ENCODE data around the gene NAP1L5.

NAP1L5 gene

GRCh38 chr4:88719381-88719780 lies 21.8 kb upstream of the NAP1L5 start:
- Histone ChIP-seq H3K9me3 (ENCODE audit: severe bottlenecking) (no peaks in the 10 kb centered on the region), H3K4me1 (ENCODE audit: insufficient read depth, poor library complexity, severe bottlenecking) (no peaks in the 10 kb centered on the region), H3K27ac (ENCODE audit: poor library complexity, severe bottlenecking) (no peak overlapping the region), H3K4me3 (ENCODE audit: severe bottlenecking) (no peak overlapping the region), H3K27me3 (ENCODE audit: insufficient read depth, poor library complexity, severe bottlenecking) (no peaks in the 10 kb centered on the region), H3K36me3 (ENCODE audit: low read depth) (peaks cover 77% of the 10 kb centered on the region)
- ATAC-seq (ENCODE audit: low read depth) = no peak
- no peak for TF ChIP-seq CTCF (IDR thresholded peaks at IDR 0.05; ENCODE audit: poor library complexity, severe bottlenecking)
- DNase-seq (ENCODE audit: low spot score) = no peak

- Histone ChIP-seq H3K4me1 (ENCODE audit: insufficient read depth, poor library complexity, severe bottlenecking) (no peaks in the 10 kb centered on the region), H3K9me3 (ENCODE audit: severe bottlenecking) (no peaks in the 10 kb centered on the region), H3K36me3 (ENCODE audit: low read depth) (peaks cover 77% of the 10 kb centered on the region), H3K27ac (ENCODE audit: poor library complexity, severe bottlenecking) (no peak overlapping the region), H3K4me3 (ENCODE audit: severe bottlenecking) (no peak overlapping the region), H3K27me3 (ENCODE audit: insufficient read depth, poor library complexity, severe bottlenecking) (no peaks in the 10 kb centered on the region)
- no peak for TF ChIP-seq CTCF (IDR thresholded peaks at IDR 0.05; ENCODE audit: poor library complexity, severe bottlenecking)
- ATAC-seq (ENCODE audit: low read depth) (no peak), DNase-seq (ENCODE audit: low spot score) (no peak)
Measured at GRCh38 chr4:88718098-88718497, 20.5 kb upstream of the NAP1L5 start.

GRCh38 chr4:88713782-88714181 lies 16.2 kb upstream of the NAP1L5 start:
- Histone ChIP-seq H3K36me3 (ENCODE audit: low read depth) (peaks cover 86% of the 10 kb centered on the region), H3K4me3 (ENCODE audit: severe bottlenecking) (no peak overlapping the region), H3K4me1 (ENCODE audit: insufficient read depth, poor library complexity, severe bottlenecking) (no peaks in the 10 kb centered on the region), H3K27ac (ENCODE audit: poor library complexity, severe bottlenecking) (no peak overlapping the region), H3K9me3 (ENCODE audit: severe bottlenecking) (no peaks in the 10 kb centered on the region), H3K27me3 (ENCODE audit: insufficient read depth, poor library complexity, severe bottlenecking) (no peaks in the 10 kb centered on the region)
- no peak for TF ChIP-seq CTCF (IDR thresholded peaks at IDR 0.05; ENCODE audit: poor library complexity, severe bottlenecking)
- no peak for ATAC-seq (ENCODE audit: low read depth)
- DNase-seq (ENCODE audit: low spot score) = no peak

GRCh38 chr4:88709989-88710388 lies 12.4 kb upstream of the NAP1L5 start:
- H3K27me3 ChIP-seq (ENCODE audit: insufficient read depth, poor library complexity, severe bottlenecking) = no peaks in the 10 kb centered on the region

More at GRCh38 chr4:88709989-88710388, 12.4 kb upstream of the NAP1L5 start:
- DNase-seq (ENCODE audit: low spot score) (no peak), ATAC-seq (ENCODE audit: low read depth) (no peak)
- H3K4me1 ChIP-seq (ENCODE audit: insufficient read depth, poor library complexity, severe bottlenecking) = no peaks in the 10 kb centered on the region
- H3K9me3 ChIP-seq (ENCODE audit: severe bottlenecking) = no peaks in the 10 kb centered on the region
- H3K36me3 ChIP-seq (ENCODE audit: low read depth) = peaks cover 93% of the 10 kb centered on the region
- H3K4me3 ChIP-seq (ENCODE audit: severe bottlenecking) = no peak overlapping the region
- no peak overlapping the region for H3K27ac ChIP-seq (ENCODE audit: poor library complexity, severe bottlenecking)
- no peak for TF ChIP-seq CTCF (IDR thresholded peaks at IDR 0.05; ENCODE audit: poor library complexity, severe bottlenecking)
